Amygdala (tissue), 56 donors: ENCODE data around the gene ADAMTS15.

Experiments used
- DNase-seq, 56 donors: peaks; one replicate each; lab custom pipeline; 2025; lab: John Stamatoyannopoulos, UW

Gene ADAMTS15

GRCh38 chr11:130474637-130475400 is 26.4 kb downstream of the ADAMTS15 start:
- DNase-seq, result no peak

GRCh38 chr11:130475426-130476053 is 27.1 kb downstream of the ADAMTS15 start:
- no peak for DNase-seq

- peak in 2 of 56 donors; percentile 8 to 53 for DNase-seq
These were observed 27.9 kb downstream of the ADAMTS15 start for GRCh38 chr11:130476200-130476921.

GRCh38 chr11:130476922-130477491 is 28.6 kb downstream of the ADAMTS15 start:
- peak in 2 of 56 donors; percentile 40 to 53 for DNase-seq

GRCh38 chr11:130477586-130478203 is 29.2 kb downstream of the ADAMTS15 start:
- DNase-seq, result no peak

- DNase-seq, result peak in 1 of 56 donors; percentile 7
These were observed 29.8 kb downstream of the ADAMTS15 start for GRCh38 chr11:130478204-130478701.

- no peak for DNase-seq
These were observed 30.4 kb downstream of the ADAMTS15 start for GRCh38 chr11:130478881-130479280.

- DNase-seq, result no peak
These were observed 31.7 kb downstream of the ADAMTS15 start for GRCh38 chr11:130480186-130480585.

GRCh38 chr11:130480711-130481140 is 32.3 kb downstream of the ADAMTS15 start:
- DNase-seq, result no peak

GRCh38 chr11:130483124-130483523 is 34.7 kb downstream of the ADAMTS15 start:
- DNase-seq, result no peak

GRCh38 chr11:130485983-130486382 is 37.5 kb downstream of the ADAMTS15 start:
- no peak for DNase-seq

GRCh38 chr11:130486391-130486836 is 38.0 kb downstream of the ADAMTS15 start:
- DNase-seq, result no peak

- DNase-seq, result no peak
These were observed 38.8 kb downstream of the ADAMTS15 start for GRCh38 chr11:130486987-130487923.

GRCh38 chr11:130487924-130488815 is 39.7 kb downstream of the ADAMTS15 start:
- no peak for DNase-seq

- no peak for DNase-seq
These were observed 40.6 kb downstream of the ADAMTS15 start for GRCh38 chr11:130488848-130489584.

GRCh38 chr11:130489716-130490115 is 41.3 kb downstream of the ADAMTS15 start:
- no peak for DNase-seq

GRCh38 chr11:130490682-130491449 is 42.4 kb downstream of the ADAMTS15 start:
- DNase-seq, result no peak
